Fibroblast of the aortic adventitia (primary cell): ENCODE measurements around the gene BTBD18. TPM values are rescaled to one million over a fixed set of nuclear protein-coding genes. Genes with fewer than 3 reads are reported as not detected.
A peak's percentile ranks its signal among the peaks of the same experiment; 100 is the strongest.

Source experiments
- DNase-seq: peaks from one replicate; pipeline ENCODE4 v3.0.0-alpha.2; 2010; ENCODE audit warnings: low read depth
- H3K4me3 ChIP-seq: 2 replicates; pipeline ENCODE4 v1.5.1; 2011; ENCODE audit warnings: low read depth, mild to moderate bottlenecking, control low read depth, low read length, moderate library complexity
- CTCF ChIP-seq: IDR thresholded peaks from 2 replicates; pipeline ENCODE4 v1.5.1; 2011; ENCODE audit warnings: mild to moderate bottlenecking, low read length, control low read depth, inconsistent platforms; ENCODE audit not compliant: insufficient read depth
- total RNA-seq: library from RNA; depleted of rRNA; stranded (reverse); fragments of >200 nt; gene quantifications from 2 replicates; pipeline ENCODE4 v1.2.3, GENCODE V29; 2012; ENCODE audit warnings: low replicate concordance

Gene BTBD18
- total RNA-seq, 1 donor, result 0.09 TPM

GRCh38 chr11:57786436-57786835 is 34.8 kb upstream of the BTBD18 start:
- DNase-seq, result no peak
- TF ChIP-seq CTCF, result no peak
- no peak overlapping the region for H3K4me3 ChIP-seq

- DNase-seq, result no peak
- no peak overlapping the region for H3K4me3 ChIP-seq
- TF ChIP-seq CTCF, result no peak
Measured at GRCh38 chr11:57785072-57785471, 33.5 kb upstream of the BTBD18 start.

GRCh38 chr11:57781529-57781943 is 29.9 kb upstream of the BTBD18 start:
- DNase-seq, result peak; percentile 30
- TF ChIP-seq CTCF, result no peak

GRCh38 chr11:57779276-57779675 is 27.7 kb upstream of the BTBD18 start:
- no peak overlapping the region for H3K4me3 ChIP-seq
- DNase-seq, result peak; percentile 78
- TF ChIP-seq CTCF, result peak; percentile 43

More at GRCh38 chr11:57781529-57781943, 29.9 kb upstream of the BTBD18 start:
- H3K4me3 ChIP-seq, result no peak overlapping the region

- H3K4me3 ChIP-seq, result peak overlapping the region; percentile 47
- DNase-seq, result peak; percentile 97
- no peak for TF ChIP-seq CTCF
Measured at GRCh38 chr11:57778318-57779037, 26.9 kb upstream of the BTBD18 start.

- no peak for TF ChIP-seq CTCF
- H3K4me3 ChIP-seq, result peak overlapping the region; percentile 47
- DNase-seq, result no peak
Measured at GRCh38 chr11:57777969-57778317, 26.3 kb upstream of the BTBD18 start.
